Natural killer cell treated with Interleukin-12 subunit alpha and Interleukin-12 subunit beta and Interleukin-15 and Interleukin-18, amount 100 ng/mL, for 72 hours (primary cell): ENCODE data around the gene LNPK. TPM values are rescaled to one million over a fixed set of nuclear protein-coding genes. Genes with fewer than 3 reads are reported as not detected.
"Not testable (repeated sequence)": the region's sequence is repeated elsewhere in the genome, so short reads cannot be mapped to it uniquely, and the experiment has no call there.

Source experiments
- ATAC-seq, 2 donors: fragments of 150-1000 bp; cut with Tn5 transposase in 1 of 2; sonication (Bioruptor Pico), chemical (Tn5 transposase) in 1 of 2; 2 replicates each; pipeline ENCODE4 v1.10.0; 2021
- DNase-seq: peaks from one replicate; pipeline ENCODE4 v3.0.0; 2022; ENCODE audit warnings: low spot score
- H3K27ac Mint-ChIP-seq, 2 donors: 1 replicate in 1 of 2; 2 replicates in 1 of 2; pipeline ENCODE4 v1.8.0; 2022; ENCODE audit warnings: mixed read lengths in 2 of 2, mild to moderate bottlenecking in 1 of 2, moderate library complexity in 1 of 2
- H3K27me3 Mint-ChIP-seq, 2 donors: 1 replicate in 1 of 2; 2 replicates in 1 of 2; pipeline ENCODE4 v1.8.0; 2022; ENCODE audit warnings: mixed read lengths in 2 of 2
- H3K36me3 Mint-ChIP-seq: one replicate; pipeline ENCODE4 v1.8.0; 2022; ENCODE audit warnings: mixed read lengths
- H3K4me1 Mint-ChIP-seq, 2 donors: 1 replicate in 1 of 2; 2 replicates in 1 of 2; pipeline ENCODE4 v1.8.0; 2022; ENCODE audit warnings: low read depth in 2 of 2, mixed read lengths in 2 of 2, mild to moderate bottlenecking in 1 of 2
- H3K4me3 Mint-ChIP-seq: one replicate; pipeline ENCODE4 v1.8.0; 2022; ENCODE audit warnings: mixed read lengths
- H3K9me3 Mint-ChIP-seq: 2 replicates; pipeline ENCODE4 v1.8.0; 2022; ENCODE audit warnings: mixed read lengths
- total RNA-seq, 2 donors: library from RNA; stranded (reverse); gene quantifications; one replicate each; pipeline ENCODE4 v1.2.3, GENCODE V29; 2022

The LNPK gene
- total RNA-seq, 2 donors from 2014 or later = 35.9 to 44.7 TPM

DNA sequence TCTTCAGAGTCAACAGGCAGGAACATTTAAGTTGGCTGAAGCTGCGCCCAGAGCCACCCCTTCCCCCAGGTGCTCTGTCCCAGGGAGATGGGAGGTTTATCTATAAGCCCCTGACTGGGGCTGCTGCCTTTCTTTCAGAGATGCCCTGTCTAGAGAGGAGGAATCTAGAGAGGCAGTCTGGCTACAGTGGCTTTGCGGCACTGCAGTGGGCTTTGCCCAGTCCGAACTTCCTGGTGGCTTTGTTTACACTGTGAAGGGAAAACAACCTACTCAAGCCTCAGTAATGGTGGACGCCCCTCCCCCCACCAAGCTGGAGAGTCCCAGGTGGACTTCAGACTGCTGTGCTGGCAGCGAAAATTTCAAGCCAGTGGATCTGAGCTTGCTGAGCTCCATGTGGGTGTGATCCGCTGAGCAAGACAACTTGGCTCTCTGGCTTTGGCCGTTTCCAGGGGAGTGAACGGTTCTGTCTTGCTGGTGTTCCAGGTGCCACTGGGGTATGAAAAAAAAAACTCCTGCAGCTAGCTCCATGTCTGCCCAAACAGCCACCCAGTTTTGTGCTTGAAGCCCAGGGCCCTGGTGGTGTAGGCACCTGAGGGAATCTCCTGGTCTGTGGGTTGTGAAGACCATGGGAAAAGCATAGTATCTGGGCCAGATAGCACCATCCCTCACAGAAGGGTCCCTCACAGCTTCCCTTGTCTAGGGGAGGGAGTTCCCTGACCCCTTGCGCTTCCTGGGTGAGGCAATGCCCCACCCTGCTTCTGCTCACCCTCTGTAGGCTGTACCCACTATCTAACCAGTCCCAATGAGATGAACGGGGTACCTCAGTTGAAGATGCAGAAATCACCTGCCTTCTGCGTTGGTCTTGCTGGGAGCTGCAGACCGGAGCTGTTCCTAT is 88.0 kb downstream of the LNPK start:
- not testable (repeated sequence) for H3K4me1 Mint-ChIP-seq, H3K9me3 Mint-ChIP-seq, DNase-seq, H3K27ac Mint-ChIP-seq, H3K36me3 Mint-ChIP-seq, H3K4me3 Mint-ChIP-seq, ATAC-seq
- H3K27me3 Mint-ChIP-seq = peaks cover 18 to 35% of the 10 kb centered on the region in 2 donors

DNA sequence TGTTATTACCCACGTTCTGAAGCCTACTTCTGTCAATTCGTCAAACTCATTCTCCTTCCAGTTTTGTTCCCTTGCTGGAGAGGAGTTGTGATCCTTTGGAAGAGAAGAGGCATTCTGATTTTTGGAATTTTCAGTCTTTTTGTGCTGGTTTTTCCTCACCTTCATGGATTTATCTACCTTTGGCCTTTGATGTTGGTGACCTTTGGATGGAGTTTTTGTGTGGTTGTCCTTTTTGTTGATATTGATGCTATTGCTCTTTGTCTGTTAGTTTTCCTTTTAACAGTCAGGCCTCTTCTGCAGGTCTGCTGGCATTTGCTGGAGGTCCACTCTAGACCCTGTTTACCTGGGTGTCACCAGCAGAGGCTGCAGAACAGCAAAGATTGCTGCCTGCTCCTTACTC is 88.8 kb downstream of the LNPK start:
- H3K9me3 Mint-ChIP-seq, DNase-seq, H3K4me3 Mint-ChIP-seq, H3K4me1 Mint-ChIP-seq, H3K27ac Mint-ChIP-seq, ATAC-seq, H3K36me3 Mint-ChIP-seq: not testable (repeated sequence)
- H3K27me3 Mint-ChIP-seq = peaks cover 21 to 35% of the 10 kb centered on the region in 2 donors

DNA sequence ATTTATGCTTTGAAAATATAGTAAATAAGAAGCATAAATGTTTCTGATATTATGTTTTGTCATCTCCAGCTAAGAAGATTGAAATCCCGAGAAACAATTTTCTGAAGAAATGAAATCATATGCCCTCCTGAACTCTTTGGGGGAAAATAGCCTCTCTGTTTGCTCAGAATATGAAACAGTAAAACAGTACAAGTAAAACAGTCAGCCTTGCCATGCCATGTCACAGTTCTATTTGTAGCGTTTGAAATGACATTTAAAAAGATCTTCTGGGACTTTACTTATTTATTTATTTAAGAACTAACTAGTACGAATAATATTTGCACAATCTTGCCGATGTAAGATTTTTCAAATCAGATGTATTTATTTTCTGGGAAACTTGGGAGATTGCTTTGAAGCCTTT is 98.0 kb downstream of the LNPK start:
- no peaks in the 10 kb centered on the region for H3K4me1 Mint-ChIP-seq
- ATAC-seq (no peak), DNase-seq (no peak)
- peaks cover 20 to 22% of the 10 kb centered on the region in 2 donors for H3K27me3 Mint-ChIP-seq
- no peak overlapping the region for H3K27ac Mint-ChIP-seq
- H3K36me3 Mint-ChIP-seq = no peaks in the 10 kb centered on the region
- no peak overlapping the region for H3K4me3 Mint-ChIP-seq
- H3K9me3 Mint-ChIP-seq = peaks cover 3% of the 10 kb centered on the region

- peaks cover 20 to 21% of the 10 kb centered on the region in 2 donors for H3K27me3 Mint-ChIP-seq
- no peaks in the 10 kb centered on the region for H3K4me1 Mint-ChIP-seq
- ATAC-seq (no peak), DNase-seq (no peak)
- H3K36me3 Mint-ChIP-seq = no peaks in the 10 kb centered on the region
- H3K9me3 Mint-ChIP-seq = peaks cover 3% of the 10 kb centered on the region
- H3K27ac Mint-ChIP-seq = no peak overlapping the region
- H3K4me3 Mint-ChIP-seq = no peak overlapping the region
Observed at GRCh38 chr2:175903384-175903936, 98.6 kb downstream of the LNPK start.

- H3K27ac Mint-ChIP-seq, H3K4me1 Mint-ChIP-seq, H3K9me3 Mint-ChIP-seq, DNase-seq, ATAC-seq, H3K36me3 Mint-ChIP-seq, H3K4me3 Mint-ChIP-seq: not testable (repeated sequence)
- H3K27me3 Mint-ChIP-seq = peaks cover 26 to 39% of the 10 kb centered on the region in 2 donors
Observed at GRCh38 chr2:175895957-175896356, 106.1 kb downstream of the LNPK start.

GRCh38 chr2:175892046-175892445 is 110.0 kb downstream of the LNPK start:
- no peak for ATAC-seq
- no peaks in the 10 kb centered on the region for H3K36me3 Mint-ChIP-seq
- H3K4me1 Mint-ChIP-seq = no peaks in the 10 kb centered on the region

GRCh38 chr2:175890636-175891242 is 111.3 kb downstream of the LNPK start:
- Mint-ChIP-seq H3K4me3 (no peak overlapping the region), H3K9me3 (no peaks in the 10 kb centered on the region), H3K4me1 (no peaks in the 10 kb centered on the region), H3K36me3 (no peaks in the 10 kb centered on the region), H3K27ac (no peak overlapping the region), H3K27me3 (peaks cover 31 to 34% of the 10 kb centered on the region in 2 donors)
- DNase-seq (no peak), ATAC-seq (no peak)

More at GRCh38 chr2:175892046-175892445, 110.0 kb downstream of the LNPK start:
- no peak overlapping the region for H3K4me3 Mint-ChIP-seq
- H3K9me3 Mint-ChIP-seq = no peaks in the 10 kb centered on the region
- no peak for DNase-seq
- H3K27me3 Mint-ChIP-seq = peaks cover 26 to 28% of the 10 kb centered on the region in 2 donors
- no peak overlapping the region for H3K27ac Mint-ChIP-seq

- no peaks in the 10 kb centered on the region for H3K9me3 Mint-ChIP-seq
- H3K27ac Mint-ChIP-seq = no peak overlapping the region
- H3K36me3 Mint-ChIP-seq = no peaks in the 10 kb centered on the region
- H3K4me3 Mint-ChIP-seq = no peak overlapping the region
- DNase-seq (no peak), ATAC-seq (no peak)
- H3K4me1 Mint-ChIP-seq = no peaks in the 10 kb centered on the region
- peaks cover 29 to 33% of the 10 kb centered on the region in 2 donors for H3K27me3 Mint-ChIP-seq
Observed at GRCh38 chr2:175889701-175890302, 112.3 kb downstream of the LNPK start.

DNA sequence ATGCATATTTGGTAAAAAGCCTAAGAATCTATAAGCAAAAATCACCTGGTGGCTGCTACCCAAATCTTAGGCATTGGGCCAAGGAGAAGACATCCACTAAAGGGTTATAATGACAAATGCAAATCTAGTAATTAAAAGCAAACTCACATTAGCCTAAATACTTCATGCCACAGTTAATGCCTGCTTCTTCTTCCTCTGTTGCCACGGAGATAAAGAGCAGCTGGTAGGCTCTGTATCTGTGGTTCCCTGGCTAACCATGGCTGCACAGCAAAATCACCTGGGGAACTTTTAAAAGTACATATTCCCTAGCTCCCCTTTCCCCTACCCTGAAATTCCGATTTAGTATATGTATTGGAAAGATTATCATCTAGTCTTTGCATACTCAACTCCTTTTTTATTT is 114.3 kb downstream of the LNPK start:
- DNase-seq (no peak), ATAC-seq (no peak)
- Mint-ChIP-seq H3K4me3 (no peak overlapping the region), H3K4me1 (no peaks in the 10 kb centered on the region), H3K9me3 (no peaks in the 10 kb centered on the region), H3K27ac (no peak overlapping the region), H3K27me3 (peaks cover 22 to 23% of the 10 kb centered on the region in 2 donors), H3K36me3 (no peaks in the 10 kb centered on the region)

- H3K27ac Mint-ChIP-seq = no peak overlapping the region
- H3K27me3 Mint-ChIP-seq = peaks cover 10 to 16% of the 10 kb centered on the region in 2 donors
- no peaks in the 10 kb centered on the region for H3K36me3 Mint-ChIP-seq
- H3K4me3 Mint-ChIP-seq = no peak overlapping the region
- DNase-seq = no peak
- H3K9me3 Mint-ChIP-seq = no peaks in the 10 kb centered on the region
- ATAC-seq = no peak
- H3K4me1 Mint-ChIP-seq = no peaks in the 10 kb centered on the region
Observed at GRCh38 chr2:175884697-175885393, 117.2 kb downstream of the LNPK start.

DNA sequence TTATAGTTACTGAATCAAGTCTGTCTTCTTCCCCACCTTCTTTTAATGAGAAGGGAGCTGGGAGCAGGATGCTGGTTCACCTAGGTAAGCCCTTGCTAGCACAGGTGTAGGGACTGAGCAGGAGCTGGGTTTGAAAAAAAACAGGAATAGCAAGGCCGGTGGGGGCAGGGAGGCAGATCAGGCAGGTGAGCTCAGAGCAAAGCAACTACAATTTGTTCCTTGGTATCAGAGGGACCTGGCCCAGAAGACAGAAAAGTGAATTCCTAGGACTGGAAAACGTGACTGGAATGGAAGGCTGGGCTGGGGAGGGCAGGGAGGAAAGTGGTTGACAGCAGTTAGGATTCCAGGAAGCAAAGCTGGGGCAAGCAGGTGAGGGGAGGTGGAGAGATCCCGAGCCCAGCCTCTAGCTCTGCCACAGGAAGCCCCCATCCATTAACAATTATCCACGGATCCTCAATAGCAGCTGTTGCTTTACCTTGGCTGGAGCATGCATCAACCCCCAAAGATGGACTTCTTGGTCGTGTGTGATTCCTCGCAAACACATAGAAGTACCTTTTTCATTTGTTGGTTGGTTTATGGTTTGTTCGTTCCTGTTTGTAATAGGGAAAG is 118.4 kb downstream of the LNPK start:
- no peak overlapping the region for H3K4me3 Mint-ChIP-seq

GRCh38 chr2:175879679-175880078 is 122.4 kb downstream of the LNPK start:
- H3K36me3 Mint-ChIP-seq = no peaks in the 10 kb centered on the region
- H3K27me3 Mint-ChIP-seq = peaks cover 2 to 14% of the 10 kb centered on the region in 2 donors
- no peak for ATAC-seq

More for the DNA sequence above, 118.4 kb downstream of the LNPK start:
- peaks cover 10 to 16% of the 10 kb centered on the region in 2 donors for H3K27me3 Mint-ChIP-seq
- DNase-seq (no peak), ATAC-seq (no peak)
- H3K4me1 Mint-ChIP-seq = no peaks in the 10 kb centered on the region
- no peaks in the 10 kb centered on the region for H3K9me3 Mint-ChIP-seq
- H3K36me3 Mint-ChIP-seq = no peaks in the 10 kb centered on the region
- H3K27ac Mint-ChIP-seq = no peak overlapping the region

More at GRCh38 chr2:175879679-175880078, 122.4 kb downstream of the LNPK start:
- H3K4me1 Mint-ChIP-seq = no peaks in the 10 kb centered on the region
- DNase-seq = no peak
- no peak overlapping the region for H3K27ac Mint-ChIP-seq
- H3K4me3 Mint-ChIP-seq = no peak overlapping the region
- no peaks in the 10 kb centered on the region for H3K9me3 Mint-ChIP-seq
